ENCODE data around the gene DGCR8. TPM values are rescaled to one million over a fixed set of nuclear protein-coding genes. Genes with fewer than 3 reads are reported as not detected.
A peak's percentile ranks its signal among the peaks of the same experiment; 100 is the strongest.

Gene DGCR8
- total and polyA plus RNA-seq, 2 of the 4 experiments (the other 2 are of a cell fraction): 16.7 to 25.3 TPM

- TF ChIP-seq BHLHE40 (IDR thresholded peaks at IDR 0.05; ENCODE audit: low read depth, low read length) (no peak), ELK1 (IDR thresholded peaks at IDR 0.05; ENCODE audit: borderline replicate concordance, low read depth, low read length) (no peak), POLR2A (IDR thresholded peaks at IDR 0.05; ENCODE audit: low read depth, low read length) (no peak)
These were observed 47.5 kb upstream of the DGCR8 start (continued) for GRCh38 chr22:20032407-20032991.

GRCh38 chr22:20033045-20033706 is 46.9 kb upstream of the DGCR8 start:
- no peak overlapping the region for H3K14ac ChIP-seq (replicated peaks; ENCODE audit: low read depth, low read length)
- peaks cover 62% of the 10 kb centered on the region for H4K20me1 ChIP-seq (ENCODE audit: insufficient read depth, low read length)
- ATAC-seq (ENCODE audit: low read depth) (peak; percentile 49), DNase-seq (no peak)
- no peak overlapping the region for H2AK5ac ChIP-seq (ENCODE audit: low read depth, low read length)
- peaks cover 20% of the 10 kb centered on the region for H3K9me1 ChIP-seq (ENCODE audit: insufficient read depth, low read length)
- no peak for TF ChIP-seq NFE2L2 (IDR thresholded peaks at IDR 0.05; ENCODE audit: low read depth, low read length)
- no peak for TF ChIP-seq RAD21 (IDR thresholded peaks at IDR 0.05; ENCODE audit: low read length)
- TF ChIP-seq MAZ (IDR thresholded peaks at IDR 0.05; ENCODE audit: borderline replicate concordance, low read depth, low read length): no peak
- TF ChIP-seq CTCF (conservative IDR thresholded peaks at IDR 0.05; ENCODE audit: low read depth, low read length): no peak
- TF ChIP-seq FOS (IDR thresholded peaks at IDR 0.05; ENCODE audit: low read depth, low read length): no peak
- H3K4me3 ChIP-seq (ENCODE audit: insufficient read depth, low read depth, low read length): no peak overlapping the region
- no peak overlapping the region for H4K5ac ChIP-seq (ENCODE audit: low read depth, low read length)
- no peak overlapping the region for H3K56ac ChIP-seq (ENCODE audit: extremely low read depth, insufficient read depth, low read length)
- no peak overlapping the region for H3K23ac ChIP-seq (ENCODE audit: low read depth, low read length)
- H3K18ac ChIP-seq (ENCODE audit: low read depth, low read length): no peak overlapping the region
- no peaks in the 10 kb centered on the region for H3K9me3 ChIP-seq (ENCODE audit: control insufficient read depth, insufficient read depth, low read length)
- no peak overlapping the region for H3K4me2 ChIP-seq (ENCODE audit: low read depth, low read length)
- no peak overlapping the region for H4K8ac ChIP-seq (ENCODE audit: low read depth in 2 of 2, low read length in 2 of 2)
- no peak overlapping the region for H2AK9ac ChIP-seq (replicated peaks; ENCODE audit: low read depth, low read length, poor library complexity)
- no peak overlapping the region for H3K9ac ChIP-seq (ENCODE audit: low read depth, low read length)
- POLR2A ChIA-PET (ENCODE audit: unreplicated experiment): no interaction called here
- no peak overlapping the region for H2BK5ac ChIP-seq (ENCODE audit: low read depth, low read length, poor library complexity, severe bottlenecking)
- H2BK15ac ChIP-seq (ENCODE audit: low read depth, low read length): no peak overlapping the region
- intact Hi-C loops (cut with micrococcal nuclease): no loop called here
- no peak overlapping the region for H2BK120ac ChIP-seq (ENCODE audit: low read depth, low read length)
- in situ Hi-C loops (cut with MboI; ENCODE audit: low sequenced_read_pairs): no loop called here
- CTCF ChIA-PET: interaction anchor here (0.6 kb wide), 1 partner anchor 410 kb away, joined by 5 read pairs; no protein-coding TSS in a partner anchor
- H3K27me3 ChIP-seq (ENCODE audit: control insufficient read depth, insufficient read depth, low read length): no peaks in the 10 kb centered on the region
- no peak overlapping the region for H2AFZ ChIP-seq (replicated peaks; ENCODE audit: low read length, poor library complexity)
- H4K91ac ChIP-seq (ENCODE audit: insufficient read depth, low read depth, low read length): no peak overlapping the region
- peaks cover 15 to 67% of the 10 kb centered on the region in 2 experiments for H3K79me1 ChIP-seq (ENCODE audit: low read depth in 1 of 2, low read length in 2 of 2)
- peaks cover 3% of the 10 kb centered on the region; the same call in 1 of the 2 replicates for H3K4me1 ChIP-seq (ENCODE audit: control insufficient read depth, insufficient read depth, low read length)
- peaks cover 25% of the 10 kb centered on the region for H3K36me3 ChIP-seq (ENCODE audit: control insufficient read depth, insufficient read depth, low read length)
- dilution Hi-C loops (cut with HindIII; ENCODE audit: low sequenced_read_pairs, unreplicated experiment): no loop called here
- no peak overlapping the region for H3K27ac ChIP-seq (ENCODE audit: insufficient read depth, low read length)
- BruUV-seq (replicated peaks): no TSS peak
- H2BK20ac ChIP-seq (ENCODE audit: low read depth, low read length): no peak overlapping the region
- no peak overlapping the region for H3K4ac ChIP-seq (ENCODE audit: low read depth, low read length)
- 77% methylated on average over 8 of the region's 14 CpGs; no CpG with 5 or more reads in 1 of the 2 experiments for WGBS, 2 experiments (ENCODE audit: extremely low coverage in 2 of 2, insufficient read length in 1 of 2)
